K562 (cell line): ENCODE results near the gene RHEBL1. TPM values are rescaled to one million over a fixed set of nuclear protein-coding genes. Genes with fewer than 3 reads are reported as not detected.

Source experiments
- ARID4B ChIP-seq: sonication (generic); formaldehyde crosslinking; IDR thresholded peaks from 2 replicates; pipeline ENCODE4 v1.8.0; 2022; ENCODE audit warnings: mild to moderate bottlenecking, missing genetic modification reagents
- ATF1 ChIP-seq, 2 experiments: fragments of 450-650 bp in 1 of 2; IDR thresholded peaks; 2 replicates each; pipeline ENCODE4 v1.6.1; 2016; ENCODE audit warnings: missing compliant biosample characterization in 1 of 2, missing genetic modification characterization in 1 of 2
- ATF7 ChIP-seq: fragments of 450-650 bp; IDR thresholded peaks from 2 replicates; pipeline ENCODE4 v1.7.1; 2014; ENCODE audit warnings: mild to moderate bottlenecking, moderate library complexity
- ETV1 ChIP-seq: fragments of 450-650 bp; conservative IDR thresholded peaks from 2 replicates; pipeline ENCODE4 v1.6.1; 2016; ENCODE audit warnings: missing genetic modification characterization, control low read depth, low read depth, missing compliant biosample characterization
- KDM4B ChIP-seq, 2 experiments: fragments of 450-650 bp in 1 of 2; sonication (generic) in 1 of 2; IDR thresholded peaks; 2 replicates each; pipeline ENCODE4 v1.6.1; 2016 to 2017; ENCODE audit warnings: borderline replicate concordance in 2 of 2, antibody characterized with exemption in 1 of 2, low read depth in 1 of 2, mild to moderate bottlenecking in 1 of 2
- KLF16 ChIP-seq: IDR thresholded peaks from 2 replicates; pipeline ENCODE4 v1.6.1; 2016; ENCODE audit warnings: antibody characterized with exemption
- KLF6 ChIP-seq: fragments of 250-450 bp; sonication (Bioruptor Pico); IDR thresholded peaks from 2 replicates; pipeline ENCODE4 v1.4.0; 2020; ENCODE audit warnings: mild to moderate bottlenecking, moderate library complexity, borderline replicate concordance
- NCOA1 ChIP-seq: fragments of 450-650 bp; IDR thresholded peaks from 2 replicates; pipeline ENCODE4 v1.6.1; 2016; ENCODE audit warnings: low read depth
- NCOR1 ChIP-seq: fragments of 450-650 bp; IDR thresholded peaks from 2 replicates; pipeline ENCODE4 v1.6.1; 2016; ENCODE audit warnings: mild to moderate bottlenecking, moderate library complexity
- SMARCA5 ChIP-seq: fragments of 450-650 bp; IDR thresholded peaks from 2 replicates; pipeline ENCODE4 v1.6.1; 2016
- TCF7L2 ChIP-seq: fragments of 150-350 bp; IDR thresholded peaks from 2 replicates; pipeline ENCODE4 v1.6.1; 2016; ENCODE audit warnings: low read depth, mild to moderate bottlenecking, low read length, moderate library complexity
- UBTF ChIP-seq, 2 experiments: IDR thresholded peaks; 2 replicates each; pipeline ENCODE4 v1.6.1; 2012; ENCODE audit warnings: improper control_type of control experiment in 2 of 2, low read depth in 2 of 2, low read length in 2 of 2, borderline replicate concordance in 1 of 2
- ZMIZ1 ChIP-seq, 2 experiments: fragments of 150-350 bp in 1 of 2; IDR thresholded peaks; 2 replicates each; pipeline ENCODE4 v1.6.1; 2012 to 2016; ENCODE audit warnings: low read depth in 2 of 2, low read length in 2 of 2, mild to moderate bottlenecking in 1 of 2, moderate library complexity in 1 of 2
- ZNF589 ChIP-seq: fragments of 200-800 bp; sonication (Bioruptor generic); IDR thresholded peaks from 2 replicates; pipeline ENCODE4 v1.6.1; 2016; ENCODE audit warnings: low read depth, missing genetic modification characterization, missing compliant biosample characterization
- polyA plus RNA-seq, 8 experiments: library from polyadenylated mRNA; depleted of rRNA in 4 of 8; stranded (reverse) in 5 of 8; unstranded in 3 of 8; fragments of >200 nt; fragmentation: Nextera tagmentation in 2 of 8; fragmentation: Illumina TruSeq in 1 of 8; extraction: Ambion mirVana in 2 of 8; extraction: Trizol in 1 of 8; gene quantifications; 2 replicates each; pipeline versions ENCODE4 v1.2.1 to v1.2.3, GENCODE V29; 2011 to 2014; ENCODE audit warnings: inconsistent platforms in 1 of 8, missing spikeins in 1 of 8
- total RNA-seq, 7 experiments: library from RNA; depleted of rRNA in 6 of 7; stranded (reverse); fragments of >200 nt in 6 of 7; fragmentation: Illumina TruSeq in 2 of 7; extraction: Trizol in 2 of 7; gene quantifications; 2 replicates each; pipeline versions ENCODE4 v1.2.1 to v1.2.3, GENCODE V29; 2011 to 2021; ENCODE audit warnings: low replicate concordance in 1 of 7

The RHEBL1 gene
- total and polyA plus RNA-seq, 9 of the 15 experiments (the other 6 are each of a cell fraction or from before 2014, with no cell fraction given): 4.3 to 36.1 (median 8.2) TPM

- TF ChIP-seq ATF1 (CRISPR knock-in tag; IDR thresholded peaks at IDR 0.05): no peak; the same call in 1 of the 2 replicates
- TF ChIP-seq ATF1 (tag; IDR thresholded peaks at IDR 0.05): peak; percentile 96
- peak in 1 of 2 experiments; percentile 36; a peak in 1 of 4 replicates for TF ChIP-seq ZMIZ1 (IDR thresholded peaks at IDR 0.05; ENCODE audit: low read depth in 2 of 2, low read length in 2 of 2)
- peak; percentile 96 for TF ChIP-seq ETV1 (tag)
- peak in 1 of 2 experiments; percentile 53; a peak in 1 of 4 replicates for TF ChIP-seq UBTF (IDR thresholded peaks at IDR 0.05; ENCODE audit: borderline replicate concordance in 1 of 2, low read depth in 2 of 2, low read length in 2 of 2)
- TF ChIP-seq ATF7: peak; percentile 90
- no peak for TF ChIP-seq TCF7L2
- TF ChIP-seq NCOA1: 0 out of 2 replicates have a peak, but pooled peaks have one; percentile 20
- TF ChIP-seq NCOR1: 0 out of 2 replicates have a peak, but pooled peaks have one; percentile 30
- peak; percentile 71 for TF ChIP-seq ARID4B (CRISPR knock-in tag)
- 0 out of 2 replicates have a peak, but pooled peaks have one; percentile 23 for TF ChIP-seq SMARCA5
- 0 out of 2 replicates have a peak, but pooled peaks have one; percentile 21 for TF ChIP-seq KLF16
- TF ChIP-seq KLF6 (CRISPR knock-in tag): peak; percentile 77; the same call in 1 of the 2 replicates
- TF ChIP-seq ZNF589 (CRISPR knock-in tag): peak; percentile 78
- TF ChIP-seq KDM4B (IDR thresholded peaks at IDR 0.05; ENCODE audit: borderline replicate concordance in 2 of 2, low read depth in 1 of 2): peak in 1 of 2 experiments; percentile 87; a peak in 2 of 4 replicates
Measured at GRCh38 chr12:49018261-49019119, 51.3 kb downstream of the RHEBL1 start, which contains the start of gene PRKAG1 (continued).
